GM20431 (cell line): ENCODE measurements around the gene SLC35F3.

Experiments used
- in situ Hi-C: fragments of 300-500 bp; cut with MseI, MboI; formaldehyde crosslinking; loops from one replicate; pipeline ENCODE4 v1.15.0; 2020; ENCODE audit warnings: low sequenced_read_pairs; ENCODE audit not compliant: unreplicated experiment

SLC35F3 gene

GRCh38 chr1:234295626-234296025 is 391.1 kb downstream of the SLC35F3 start:
- in situ Hi-C loops = no loop called here

DNA sequence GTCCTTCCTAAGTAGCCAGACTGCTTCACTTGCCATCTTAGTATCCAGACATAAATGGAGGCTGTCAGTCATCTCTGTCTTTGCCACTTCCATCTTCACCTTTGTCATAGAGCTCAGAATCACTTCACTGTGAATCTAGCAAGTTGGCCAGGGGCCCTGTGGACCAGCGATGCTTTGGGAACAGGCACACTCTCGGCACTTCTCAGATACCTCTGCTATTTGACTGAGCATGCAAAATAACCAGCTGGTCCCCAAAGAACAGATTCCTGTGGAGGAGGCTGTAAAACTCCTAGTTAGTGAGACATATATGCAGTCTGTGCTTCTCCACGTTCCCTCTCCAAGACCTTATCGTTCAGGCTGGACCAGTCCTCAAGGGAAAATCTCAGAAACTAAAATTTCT is 392.0 kb downstream of the SLC35F3 start:
- in situ Hi-C loops = no loop called here

DNA sequence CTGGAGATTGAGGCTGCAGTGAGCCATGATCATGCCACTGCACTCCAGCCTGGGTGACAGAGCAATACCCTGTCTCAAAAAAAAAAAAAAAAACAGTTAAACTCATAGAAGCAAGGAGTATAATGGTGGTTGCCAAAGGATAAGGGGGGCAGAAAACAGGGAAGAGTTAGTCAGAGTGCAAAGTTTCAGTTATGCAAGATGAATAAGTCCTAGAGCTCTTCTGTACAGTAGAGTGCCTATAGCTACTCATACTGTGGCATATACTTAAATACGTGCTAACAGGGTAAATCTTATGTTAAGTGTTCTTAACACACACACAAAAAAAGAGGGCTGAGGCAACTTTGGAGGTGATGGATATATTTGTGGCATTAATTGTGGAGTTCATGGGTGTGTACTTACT is 393.2 kb downstream of the SLC35F3 start:
- in situ Hi-C loops = no loop called here

GRCh38 chr1:234300096-234300495 is 395.6 kb downstream of the SLC35F3 start:
- in situ Hi-C loops = loop anchor here (25.0 kb wide), 1 partner anchor 88 kb away; no protein-coding TSS in a partner anchor

GRCh38 chr1:234301663-234302062 is 397.2 kb downstream of the SLC35F3 start:
- in situ Hi-C loops = loop anchor here (25.0 kb wide), 1 partner anchor 89 kb away; no protein-coding TSS in a partner anchor

- in situ Hi-C loops = loop anchor here (25.0 kb wide), 1 partner anchor 90 kb away; no protein-coding TSS in a partner anchor
These were observed 398.0 kb downstream of the SLC35F3 start for GRCh38 chr1:234302354-234302962.

GRCh38 chr1:234303231-234303630 is 398.8 kb downstream of the SLC35F3 start:
- in situ Hi-C loops = loop anchor here (25.0 kb wide), 1 partner anchor 91 kb away; no protein-coding TSS in a partner anchor

DNA sequence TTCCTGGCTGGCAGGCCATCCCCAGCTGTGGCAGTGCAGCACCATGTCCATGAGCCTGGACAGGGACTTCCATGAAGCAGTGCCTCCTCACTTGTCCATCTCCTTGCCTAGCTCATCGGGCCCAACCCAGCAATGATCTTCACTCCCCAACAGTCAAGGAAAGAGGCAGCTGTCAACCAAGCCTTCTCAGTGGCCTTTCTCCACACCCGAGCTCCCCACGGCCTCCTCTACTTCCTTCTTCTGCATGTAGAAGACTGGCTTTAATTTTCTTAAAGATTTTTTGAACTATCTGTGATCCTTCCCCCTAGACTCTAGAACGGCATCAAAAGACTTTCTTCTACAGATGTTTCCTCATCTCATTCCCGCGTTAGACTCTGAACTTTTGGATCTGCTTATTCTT is 403.2 kb downstream of the SLC35F3 start:
- in situ Hi-C loops = loop anchor here (25.0 kb wide), 1 partner anchor 95 kb away; no protein-coding TSS in a partner anchor

DNA sequence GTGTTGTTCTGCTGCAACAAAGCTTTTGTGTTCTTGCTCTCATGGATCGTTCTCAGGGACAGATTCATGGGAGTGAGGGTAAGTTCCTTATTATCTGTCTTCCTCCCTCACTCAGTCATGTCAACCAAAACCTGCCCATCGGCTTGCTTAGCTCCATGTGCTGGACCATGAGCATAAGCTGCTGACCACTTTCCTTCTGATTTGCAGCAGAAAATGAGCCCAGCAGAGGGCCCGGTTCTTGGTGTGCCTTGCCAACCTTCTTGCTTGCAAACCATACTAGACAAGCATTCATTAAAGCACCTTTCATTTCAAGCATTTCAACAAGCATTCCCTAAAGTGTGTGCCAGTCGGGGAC is 404.7 kb downstream of the SLC35F3 start:
- in situ Hi-C loops = loop anchor here (25.0 kb wide), 1 partner anchor 97 kb away; no protein-coding TSS in a partner anchor

DNA sequence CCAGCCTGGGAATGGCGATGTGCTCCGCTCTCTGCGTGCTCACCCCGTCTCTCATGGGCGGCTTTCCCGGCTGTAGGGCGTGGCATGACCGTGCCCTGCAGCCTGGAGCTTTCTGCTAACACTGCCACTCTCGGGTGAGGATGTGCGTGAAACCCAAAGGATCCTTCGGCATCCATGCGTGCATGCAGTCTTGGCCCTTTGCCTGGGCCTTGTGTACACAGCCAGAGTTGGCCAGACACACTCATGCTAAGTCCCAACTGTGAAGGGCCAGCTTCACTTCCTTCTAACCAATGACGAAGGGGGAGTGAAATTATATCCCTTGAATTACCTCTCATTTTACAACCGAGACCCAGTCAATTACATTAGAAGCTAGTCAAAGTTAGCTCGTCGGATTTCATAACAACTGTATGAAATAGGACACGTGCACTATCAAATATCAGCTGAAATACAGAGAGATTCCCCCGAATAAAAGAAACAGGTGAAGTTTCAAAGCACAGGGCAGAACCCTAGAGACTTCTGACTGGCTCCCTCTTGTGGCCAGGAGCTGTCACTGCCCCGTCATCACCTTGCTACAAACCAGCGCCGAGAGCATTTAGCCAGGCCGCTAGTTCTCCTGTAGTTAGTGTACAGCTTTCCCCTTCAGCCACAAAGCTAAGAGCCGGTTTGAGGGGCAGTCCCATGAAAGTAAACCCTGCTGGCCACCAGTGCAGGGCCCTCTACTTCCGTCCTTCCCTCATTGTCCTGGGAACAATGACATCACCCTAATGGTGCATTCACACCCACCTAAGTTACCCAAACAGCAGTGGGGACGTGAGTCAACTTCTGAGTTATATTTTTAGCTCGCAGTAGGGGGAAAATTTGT is 405.4 kb downstream of the SLC35F3 start:
- in situ Hi-C loops = loop anchor here (25.0 kb wide), 1 partner anchor 98 kb away; no protein-coding TSS in a partner anchor

DNA sequence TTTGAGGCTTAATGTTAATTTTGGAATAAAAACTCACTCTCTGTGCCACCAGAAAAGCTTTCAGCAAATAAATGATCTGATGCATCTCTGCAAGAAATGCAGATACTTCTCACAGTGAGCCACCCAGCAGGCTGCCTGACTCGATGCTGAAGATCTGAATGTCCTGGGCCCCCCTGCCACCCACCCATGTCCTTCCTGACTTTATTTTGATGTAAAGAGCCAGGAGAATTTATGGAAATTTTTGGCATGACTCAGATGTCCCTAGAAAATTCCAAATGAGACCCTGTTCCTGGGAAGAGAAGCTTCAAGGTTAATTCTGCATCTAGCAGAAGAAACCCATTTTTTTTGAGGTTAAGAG is 406.0 kb downstream of the SLC35F3 start:
- in situ Hi-C loops = loop anchor here (25.0 kb wide), 1 partner anchor 98 kb away; no protein-coding TSS in a partner anchor

- in situ Hi-C loops = loop anchor here (25.0 kb wide), 1 partner anchor 99 kb away; no protein-coding TSS in a partner anchor
These were observed 406.9 kb downstream of the SLC35F3 start for GRCh38 chr1:234311414-234311813.

GRCh38 chr1:234313171-234313570 is 408.7 kb downstream of the SLC35F3 start:
- in situ Hi-C loops = loop anchor here (25.0 kb wide), 1 partner anchor 101 kb away; no protein-coding TSS in a partner anchor

DNA sequence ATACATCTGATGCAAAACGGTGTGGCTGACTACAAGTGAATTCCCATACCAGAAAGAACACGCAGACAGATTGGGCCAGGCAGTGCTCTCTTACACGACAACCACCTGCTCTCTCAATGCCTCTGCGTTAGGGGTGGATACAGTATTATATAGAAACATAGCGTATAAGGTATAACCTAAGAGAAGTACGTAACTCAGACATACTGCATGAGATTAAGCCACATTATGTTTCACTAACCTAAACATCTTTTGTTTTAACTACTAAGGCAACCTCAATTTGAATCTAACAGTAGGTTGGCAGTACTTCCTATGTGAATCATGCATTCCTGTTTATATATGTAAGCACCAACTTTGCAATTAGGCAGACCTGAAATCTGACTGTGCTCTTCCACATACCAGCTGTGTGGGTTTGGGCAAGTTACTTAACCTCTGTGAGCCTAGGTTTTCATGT is 410.6 kb downstream of the SLC35F3 start:
- in situ Hi-C loops = loop anchor here (25.0 kb wide), 1 partner anchor 103 kb away; no protein-coding TSS in a partner anchor

DNA sequence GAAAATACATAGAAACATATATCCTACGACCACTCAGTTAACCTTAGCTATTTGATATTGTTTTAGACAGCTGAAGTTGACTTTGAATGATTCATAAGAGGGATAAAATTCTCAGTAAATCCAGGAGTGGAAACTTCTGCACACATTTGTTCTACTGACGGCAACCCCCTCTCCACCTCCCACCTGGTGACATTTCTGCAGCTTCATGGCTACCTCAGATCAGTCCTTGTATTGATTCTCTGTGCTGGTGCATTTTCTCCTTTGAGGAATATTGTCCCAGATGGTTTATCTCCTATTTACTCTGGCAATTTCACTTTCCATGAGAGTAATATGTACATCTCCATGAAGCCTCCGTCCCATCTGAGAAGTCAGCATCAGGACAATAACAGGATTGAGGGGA is 411.1 kb downstream of the SLC35F3 start:
- in situ Hi-C loops = loop anchor here (25.0 kb wide), 1 partner anchor 103 kb away; no protein-coding TSS in a partner anchor

- in situ Hi-C loops = loop anchor here (25.0 kb wide), 1 partner anchor 104 kb away; no protein-coding TSS in a partner anchor
These were observed 412.0 kb downstream of the SLC35F3 start for GRCh38 chr1:234316486-234316885.

DNA sequence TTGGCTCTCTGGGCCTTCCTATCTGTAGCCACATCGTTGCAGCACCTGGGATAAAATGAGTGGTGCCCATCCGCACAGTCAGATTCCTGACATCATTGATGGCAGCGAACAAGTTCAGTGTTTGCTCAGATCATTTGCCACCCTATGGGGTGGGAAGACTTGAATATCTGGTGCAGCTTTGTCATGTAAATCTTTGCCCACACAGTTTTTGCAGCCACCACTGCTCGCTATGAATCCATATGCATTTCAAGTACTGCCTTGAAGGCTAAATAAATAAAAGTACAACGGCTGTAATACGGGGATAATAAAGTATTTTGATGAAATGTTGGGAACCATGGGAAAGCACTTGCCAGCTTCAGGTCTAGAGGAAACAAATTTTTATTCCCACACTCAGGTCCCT is 412.5 kb downstream of the SLC35F3 start:
- in situ Hi-C loops = loop anchor here (25.0 kb wide), 1 partner anchor 105 kb away; no protein-coding TSS in a partner anchor

GRCh38 chr1:234320069-234320468 is 415.6 kb downstream of the SLC35F3 start:
- in situ Hi-C loops = loop anchor here (25.0 kb wide), 1 partner anchor 108 kb away; no protein-coding TSS in a partner anchor

DNA sequence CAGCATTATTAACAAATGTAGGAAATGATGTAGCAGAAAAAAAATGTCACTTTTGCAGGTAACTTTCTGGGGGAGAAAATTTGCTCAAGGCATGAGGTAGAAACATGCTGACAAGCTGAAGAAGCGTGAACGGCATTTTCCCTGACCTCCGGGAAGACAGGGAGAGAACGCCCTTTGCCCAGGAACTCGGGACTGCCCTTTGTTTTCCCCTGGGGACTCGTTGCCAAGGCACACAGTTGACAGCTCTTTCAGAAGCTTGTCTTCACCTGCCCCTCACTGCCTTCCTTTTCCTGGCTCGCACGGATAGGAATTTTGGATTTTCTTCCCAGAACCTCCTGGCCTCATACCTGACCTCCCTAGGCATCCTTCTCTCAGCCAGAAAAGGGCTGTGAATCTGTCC is 416.1 kb downstream of the SLC35F3 start:
- in situ Hi-C loops = loop anchor here (25.0 kb wide), 1 partner anchor 108 kb away; no protein-coding TSS in a partner anchor

- in situ Hi-C loops = loop anchor here (25.0 kb wide), 1 partner anchor 109 kb away; no protein-coding TSS in a partner anchor
These were observed 416.8 kb downstream of the SLC35F3 start for GRCh38 chr1:234321231-234321630.
